Measurements from ENCODE around the gene PRTFDC1. TPM values are rescaled to one million over a fixed set of nuclear protein-coding genes. Genes with fewer than 3 reads are reported as not detected.

Gene PRTFDC1
- total RNA-seq, 1 experiment from 2014 or later = not detected

DNA sequence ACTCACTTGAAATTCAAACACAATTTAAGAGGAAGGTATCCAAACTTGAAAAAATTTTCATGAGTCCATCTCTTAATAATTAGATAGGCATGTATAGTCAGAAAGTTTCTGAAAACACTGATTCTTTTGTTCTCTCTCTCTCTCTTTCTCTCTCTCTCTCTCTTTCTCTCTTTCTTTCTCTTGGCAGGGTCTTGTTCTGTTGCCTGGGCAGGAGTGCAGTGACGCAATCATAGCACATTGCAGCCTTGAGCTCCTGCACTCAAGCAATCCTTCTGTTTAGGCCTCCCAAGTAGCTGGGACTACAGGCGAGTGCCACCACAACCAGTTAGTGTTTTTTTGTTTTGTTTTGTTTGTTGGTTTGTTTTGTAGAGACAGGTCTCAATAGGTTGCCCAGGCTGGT lies 59.3 kb downstream of the PRTFDC1 start:
- no peak overlapping the region for H3K4me3 Mint-ChIP-seq (ENCODE audit: unreplicated experiment)
- peaks cover 5% of the 10 kb centered on the region for H3K36me3 Mint-ChIP-seq (ENCODE audit: insufficient read depth, unreplicated experiment)
- intact Hi-C loops (cut with micrococcal nuclease) = no loop called here
- TF ChIP-seq, protein P1, sequence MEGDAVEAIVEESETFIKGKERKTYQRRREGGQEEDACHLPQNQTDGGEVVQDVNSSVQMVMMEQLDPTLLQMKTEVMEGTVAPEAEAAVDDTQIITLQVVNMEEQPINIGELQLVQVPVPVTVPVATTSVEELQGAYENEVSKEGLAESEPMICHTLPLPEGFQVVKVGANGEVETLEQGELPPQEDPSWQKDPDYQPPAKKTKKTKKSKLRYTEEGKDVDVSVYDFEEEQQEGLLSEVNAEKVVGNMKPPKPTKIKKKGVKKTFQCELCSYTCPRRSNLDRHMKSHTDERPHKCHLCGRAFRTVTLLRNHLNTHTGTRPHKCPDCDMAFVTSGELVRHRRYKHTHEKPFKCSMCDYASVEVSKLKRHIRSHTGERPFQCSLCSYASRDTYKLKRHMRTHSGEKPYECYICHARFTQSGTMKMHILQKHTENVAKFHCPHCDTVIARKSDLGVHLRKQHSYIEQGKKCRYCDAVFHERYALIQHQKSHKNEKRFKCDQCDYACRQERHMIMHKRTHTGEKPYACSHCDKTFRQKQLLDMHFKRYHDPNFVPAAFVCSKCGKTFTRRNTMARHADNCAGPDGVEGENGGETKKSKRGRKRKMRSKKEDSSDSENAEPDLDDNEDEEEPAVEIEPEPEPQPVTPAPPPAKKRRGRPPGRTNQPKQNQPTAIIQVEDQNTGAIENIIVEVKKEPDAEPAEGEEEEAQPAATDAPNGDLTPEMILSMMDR (IDR thresholded peaks at IDR 0.05; ENCODE audit: unreplicated experiment) = no peak
- CTCF ChIA-PET = interaction anchor here (0.6 to 0.9 kb wide), 3 partner anchors 23 to 79 kb away, joined by 3 to 4 read pairs (median 3); no protein-coding TSS in a partner anchor
- peaks cover 43% of the 10 kb centered on the region for H3K4me1 Mint-ChIP-seq (ENCODE audit: insufficient read depth, unreplicated experiment)
- no TSS peak for BruUV-seq (replicated peaks)
- H3K27me3 Mint-ChIP-seq (ENCODE audit: insufficient read depth, unreplicated experiment) = no peaks in the 10 kb centered on the region
- H3K9me3 Mint-ChIP-seq (ENCODE audit: unreplicated experiment) = peaks cover 7% of the 10 kb centered on the region
- H3K27ac Mint-ChIP-seq (ENCODE audit: low read depth, unreplicated experiment) = peak overlapping the region; percentile 57
- peak; percentile 21 for DNase-seq (ENCODE audit: unreplicated experiment)
- POLR2A ChIA-PET = interaction anchor here (0.6 to 0.7 kb wide), 2 partner anchors 10 to 48 kb away, joined by 3 to 4 read pairs; no protein-coding TSS in a partner anchor

DNA sequence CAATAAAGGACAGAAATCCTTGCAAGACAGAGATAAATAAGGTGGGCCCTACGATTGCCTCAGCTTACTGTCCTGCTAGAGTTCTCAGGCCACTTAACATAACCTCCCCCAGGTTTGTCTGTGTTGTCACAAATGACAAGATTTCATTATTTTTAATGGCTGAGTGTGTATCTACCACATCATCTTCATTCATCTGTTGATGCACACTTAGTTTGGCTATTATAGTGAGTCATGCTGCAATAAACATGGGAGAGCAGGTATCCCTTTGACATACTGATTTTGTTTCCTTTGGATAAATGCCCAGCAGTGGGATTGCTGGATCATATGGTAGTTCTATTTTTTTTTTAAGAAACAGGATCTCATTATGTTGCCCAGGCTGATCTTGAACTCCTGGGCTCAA lies 60.6 kb downstream of the PRTFDC1 start:
- POLR2A ChIA-PET = interaction anchor here (0.5 to 1.8 kb wide), 3 partner anchors 25 to 71 kb away, joined by 3 to 5 read pairs (median 3); no protein-coding TSS in a partner anchor
- Mint-ChIP-seq H3K36me3 (ENCODE audit: insufficient read depth, unreplicated experiment) (peaks cover 5% of the 10 kb centered on the region), H3K4me3 (ENCODE audit: unreplicated experiment) (no peak overlapping the region), H3K4me1 (ENCODE audit: insufficient read depth, unreplicated experiment) (peaks cover 36% of the 10 kb centered on the region), H3K27me3 (ENCODE audit: insufficient read depth, unreplicated experiment) (no peaks in the 10 kb centered on the region), H3K9me3 (ENCODE audit: unreplicated experiment) (peaks cover 15% of the 10 kb centered on the region), H3K27ac (ENCODE audit: low read depth, unreplicated experiment) (no peak overlapping the region)
- no TSS peak for BruUV-seq (replicated peaks)
- intact Hi-C loops (cut with micrococcal nuclease) = no loop called here
- CTCF ChIA-PET = interaction anchor here (0.6 kb wide), 1 partner anchor 245 kb away, joined by 3 read pairs; no protein-coding TSS in a partner anchor
- TF ChIP-seq, protein P1 (IDR thresholded peaks at IDR 0.05; ENCODE audit: unreplicated experiment) = no peak
- peak; percentile 95 for DNase-seq (ENCODE audit: unreplicated experiment)

DNA sequence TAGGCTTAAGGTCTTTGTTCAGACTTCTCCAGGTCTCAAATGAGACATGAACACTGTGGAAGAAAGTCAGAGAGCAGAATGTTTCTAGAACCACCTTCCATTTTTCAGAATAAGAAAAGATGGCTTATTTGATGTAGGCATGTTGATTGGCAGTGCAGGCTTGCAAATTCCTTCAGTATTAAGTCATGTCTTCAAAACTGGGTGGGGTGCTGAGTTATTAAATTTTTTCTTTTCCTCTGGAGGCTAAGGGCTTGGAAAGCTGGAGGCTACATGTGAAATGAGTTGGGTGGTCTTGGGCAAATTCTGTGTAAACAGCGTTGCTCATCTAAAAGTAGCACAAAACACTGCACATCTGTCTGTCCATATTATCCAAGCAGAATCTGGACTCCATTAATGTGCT lies 62.8 kb downstream of the PRTFDC1 start:
- no TSS peak for BruUV-seq (replicated peaks)
- TF ChIP-seq, protein P1 (IDR thresholded peaks at IDR 0.05; ENCODE audit: unreplicated experiment) = no peak
- CTCF ChIA-PET = interaction anchor here (0.7 to 0.8 kb wide), 2 partner anchors 18 to 74 kb away, joined by 3 read pairs; no protein-coding TSS in a partner anchor
- Mint-ChIP-seq H3K4me3 (ENCODE audit: unreplicated experiment) (no peak overlapping the region), H3K27me3 (ENCODE audit: insufficient read depth, unreplicated experiment) (no peaks in the 10 kb centered on the region), H3K27ac (ENCODE audit: low read depth, unreplicated experiment) (peak overlapping the region; percentile 77), H3K4me1 (ENCODE audit: insufficient read depth, unreplicated experiment) (peaks cover 36% of the 10 kb centered on the region), H3K9me3 (ENCODE audit: unreplicated experiment) (peaks cover 15% of the 10 kb centered on the region), H3K36me3 (ENCODE audit: insufficient read depth, unreplicated experiment) (peaks cover 5% of the 10 kb centered on the region)
- POLR2A ChIA-PET = interaction anchor here (0.9 to 1.4 kb wide), 8 partner anchors 11 to 168 kb away, joined by 3 to 4 read pairs (median 3); no protein-coding TSS in a partner anchor
- DNase-seq (ENCODE audit: unreplicated experiment) = peak; percentile 30
- intact Hi-C loops (cut with micrococcal nuclease) = no loop called here

DNA sequence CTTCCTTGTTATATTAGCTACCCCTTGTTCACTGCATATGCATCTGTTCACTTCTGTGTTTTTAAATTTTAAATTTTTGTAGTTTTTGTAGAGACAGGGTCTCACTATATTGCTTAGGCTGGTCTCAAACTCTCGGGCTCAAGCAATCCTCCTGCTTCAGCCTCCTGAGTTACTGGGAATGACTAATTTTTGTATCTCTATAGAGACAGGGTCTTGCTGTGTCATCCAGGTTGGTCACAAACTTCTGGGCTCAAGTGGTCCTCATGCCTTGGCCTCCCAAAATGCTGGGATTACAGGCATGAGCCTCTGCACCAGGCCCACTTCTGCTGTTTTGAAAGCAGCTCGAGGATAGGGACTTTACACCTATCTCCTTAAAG lies 64.6 kb downstream of the PRTFDC1 start:
- DNase-seq (ENCODE audit: unreplicated experiment) = no peak
- H3K4me1 Mint-ChIP-seq (ENCODE audit: insufficient read depth, unreplicated experiment) = peaks cover 30% of the 10 kb centered on the region
- CTCF ChIA-PET = interaction anchor here (0.7 to 1.4 kb wide), 2 partner anchors 41 to 57 kb away, joined by 3 to 4 read pairs; no protein-coding TSS in a partner anchor
- peaks cover 8% of the 10 kb centered on the region for H3K9me3 Mint-ChIP-seq (ENCODE audit: unreplicated experiment)
- BruUV-seq (replicated peaks) = no TSS peak
- no peaks in the 10 kb centered on the region for H3K27me3 Mint-ChIP-seq (ENCODE audit: insufficient read depth, unreplicated experiment)
- H3K27ac Mint-ChIP-seq (ENCODE audit: low read depth, unreplicated experiment) = no peak overlapping the region
- TF ChIP-seq, protein P1 (IDR thresholded peaks at IDR 0.05; ENCODE audit: unreplicated experiment) = no peak
- peaks cover 5% of the 10 kb centered on the region for H3K36me3 Mint-ChIP-seq (ENCODE audit: insufficient read depth, unreplicated experiment)
- POLR2A ChIA-PET = interaction anchor here (0.9 kb wide), 1 partner anchor 163 kb away, joined by 3 read pairs; no protein-coding TSS in a partner anchor
- no peak overlapping the region for H3K4me3 Mint-ChIP-seq (ENCODE audit: unreplicated experiment)
- intact Hi-C loops (cut with micrococcal nuclease) = no loop called here

Data from MCF 10A (cell line).